Activated B cell treated with CpG ODN at 0.5 μM for 24 hours (primary cell): Measurements from ENCODE around the gene CCL21. TPM values are rescaled to one million over a fixed set of nuclear protein-coding genes. Genes with fewer than 3 reads are reported as not detected.

Source experiments
- ATAC-seq: fragments of 200-7000 bp; cut with Tn5 transposase; one replicate; pipeline ENCODE4 v1.10.0; 2021; ENCODE audit warnings: low read depth, mild to moderate bottlenecking, moderate library complexity
- CTCF ChIA-PET: fragments of 350-600 bp; sonication (Branson Sonifier 250); formaldehyde crosslinking; loops from one replicate; lab custom pipeline; 2021; ENCODE audit warnings: antibody characterized with exemption; lab: Charles Lee
- POLR2A ChIA-PET: fragments of 350-600 bp; sonication (Branson Sonifier 250); formaldehyde crosslinking; loops from one replicate; lab custom pipeline; 2021; ENCODE audit warnings: antibody characterized with exemption; lab: Charles Lee
- DNase-seq: peaks from one replicate; pipeline ENCODE4 v3.0.0; 2022
- H3K27ac Mint-ChIP-seq: one replicate; pipeline ENCODE4 v1.8.0; 2020; ENCODE audit warnings: mixed read lengths
- H3K27me3 Mint-ChIP-seq: one replicate; pipeline ENCODE4 v1.8.0; 2021; ENCODE audit warnings: mixed read lengths
- H3K36me3 Mint-ChIP-seq: one replicate; pipeline ENCODE4 v1.8.0; 2021; ENCODE audit warnings: low read depth, mixed read lengths
- H3K4me1 Mint-ChIP-seq: one replicate; pipeline ENCODE4 v1.8.0; 2021; ENCODE audit warnings: mixed read lengths
- H3K4me3 Mint-ChIP-seq: one replicate; pipeline ENCODE4 v1.8.0; 2020; ENCODE audit warnings: mild to moderate bottlenecking, mixed read lengths
- H3K9me3 Mint-ChIP-seq: one replicate; pipeline ENCODE4 v1.8.0; 2020; ENCODE audit warnings: mixed read lengths
- CTCF ChIP-seq: fragments of 200-600 bp; IDR thresholded peaks from one replicate; pipeline ENCODE4 v1.8.0; 2022; ENCODE audit warnings: antibody characterized with exemption, mild to moderate bottlenecking
- intact Hi-C: fragments of 100-400 bp; cut with micrococcal nuclease; formaldehyde crosslinking; loops from one replicate; pipeline ENCODE4 v1.15.1; 2024
- total RNA-seq: library from RNA; stranded (reverse); gene quantifications from 2 replicates; pipeline ENCODE4 v1.2.3, GENCODE V29; 2022

Gene CCL21
- total RNA-seq, 1 donor from 2014 or later, result not detected

GRCh38 chr9:34665067-34665380 lies 44.9 kb downstream of the CCL21 start:
- H3K27ac Mint-ChIP-seq, result peak overlapping the region; percentile 62
- no peak for TF ChIP-seq CTCF
- intact Hi-C loops, result loop anchor here (1.0 to 10.0 kb wide), 9 partner anchors 19 to 1070 kb away; partner anchors contain the start of genes CREB3, DCTN3, DNAI1 and FAM219A

GRCh38 chr9:34664281-34665066 lies 45.5 kb downstream of the CCL21 start:
- CTCF ChIA-PET, result interaction anchor here (1.0 to 3.9 kb wide), 5 partner anchors 17 to 52 kb away, joined by 3 to 14 read pairs (median 5); partner anchors contain the start of genes GALT and RPP25L
- no peaks in the 10 kb centered on the region for H3K27me3 Mint-ChIP-seq

More at GRCh38 chr9:34665067-34665380, 44.9 kb downstream of the CCL21 start:
- H3K36me3 Mint-ChIP-seq, result peaks cover 4% of the 10 kb centered on the region
- CTCF ChIA-PET, result interaction anchor here (1.0 to 3.9 kb wide), 5 partner anchors 18 to 53 kb away, joined by 3 to 14 read pairs (median 5); partner anchors contain the start of genes GALT and RPP25L
- POLR2A ChIA-PET, result interaction anchor here (0.5 to 2.2 kb wide), 11 partner anchors 9 to 987 kb away, joined by 3 to 19 read pairs (median 4); partner anchors contain the start of genes DNAI1, FAM219A, GALT and IL11RA
- peaks cover 9% of the 10 kb centered on the region for H3K9me3 Mint-ChIP-seq
- H3K4me1 Mint-ChIP-seq, result peaks cover 11% of the 10 kb centered on the region
- H3K4me3 Mint-ChIP-seq, result peak overlapping the region; percentile 88
- no peaks in the 10 kb centered on the region for H3K27me3 Mint-ChIP-seq
- DNase-seq, result no peak
- peak; percentile 12 for ATAC-seq

GRCh38 chr9:34663303-34663605 lies 46.7 kb downstream of the CCL21 start:
- POLR2A ChIA-PET, result no interaction called here
- Mint-ChIP-seq H3K27ac (no peak overlapping the region), H3K9me3 (no peaks in the 10 kb centered on the region), H3K36me3 (no peaks in the 10 kb centered on the region), H3K4me1 (peaks cover 11% of the 10 kb centered on the region), H3K27me3 (no peaks in the 10 kb centered on the region), H3K4me3 (no peak overlapping the region)
- TF ChIP-seq CTCF, result no peak
- CTCF ChIA-PET, result interaction anchor here (3.9 kb wide), 1 partner anchor 39 kb away, joined by 14 read pairs; no protein-coding TSS in a partner anchor
- no peak for DNase-seq
- ATAC-seq, result no peak
- intact Hi-C loops, result loop anchor here (10.0 kb wide), 1 partner anchor 1072 kb away; the partner anchor contains the start of genes CREB3 and TLN1

More at GRCh38 chr9:34664281-34665066, 45.5 kb downstream of the CCL21 start:
- peaks cover 4% of the 10 kb centered on the region for H3K36me3 Mint-ChIP-seq
- peak overlapping the region; percentile 62 for H3K27ac Mint-ChIP-seq
- peaks cover 11% of the 10 kb centered on the region for H3K4me1 Mint-ChIP-seq
- peaks cover 7% of the 10 kb centered on the region for H3K9me3 Mint-ChIP-seq
- POLR2A ChIA-PET, result interaction anchor here (0.5 to 2.2 kb wide), 9 partner anchors 8 to 987 kb away, joined by 3 to 19 read pairs (median 4); partner anchors contain the start of genes DNAI1, FAM219A, GALT and IL11RA
- ATAC-seq, result peak; percentile 51
- peak; percentile 68 for DNase-seq
- TF ChIP-seq CTCF, result no peak
- H3K4me3 Mint-ChIP-seq, result peak overlapping the region; percentile 88
- intact Hi-C loops, result loop anchor here (1.0 to 10.0 kb wide), 11 partner anchors 18 to 1070 kb away; partner anchors contain the start of genes CREB3, DCTN3, DNAI1 and FAM219A

GRCh38 chr9:34662526-34663302 lies 47.2 kb downstream of the CCL21 start, which contains the start of gene CCL27:
CCL27 (minus strand) TSS chr9:34662657; CDS start chr9:34662633, 24 bp downstream.
- ATAC-seq, result no peak
- intact Hi-C loops, result loop anchor here (10.0 kb wide), 1 partner anchor 1072 kb away; the partner anchor contains the start of genes CREB3 and TLN1
- Mint-ChIP-seq H3K9me3 (no peaks in the 10 kb centered on the region), H3K36me3 (no peaks in the 10 kb centered on the region), H3K4me3 (no peak within 1 kb of the TSS), H3K4me1 (peaks cover 11% of the 10 kb centered on the region), H3K27ac (no peak within 1 kb of the TSS), H3K27me3 (no peaks in the 10 kb centered on the region)
- POLR2A ChIA-PET, result no interaction called here
- TF ChIP-seq CTCF, result no peak
- DNase-seq, result no peak
- CTCF ChIA-PET, result interaction anchor here (1.1 to 3.9 kb wide), 3 partner anchors 16 to 40 kb away, joined by 3 to 14 read pairs (median 8); partner anchors contain the start of gene GALT
